Germinal center (tissue), 1 donor: ENCODE results near the gene IHH.

Experiments used
- DNase-seq: peaks from one replicate; pipeline ENCODE4 v3.0.0; 2012; ENCODE audit warnings: mixed read lengths, low spot score

The IHH gene

GRCh38 chr2:219076253-219076652, 15.5 kb upstream of the IHH start:
- no peak for DNase-seq

- no peak for DNase-seq
Measured at GRCh38 chr2:219073413-219074129, 12.8 kb upstream of the IHH start.

GRCh38 chr2:219072741-219073250, 12.1 kb upstream of the IHH start:
- no peak for DNase-seq

- DNase-seq: no peak
Measured at GRCh38 chr2:219071131-219071816, 10.6 kb upstream of the IHH start.

- no peak for DNase-seq
Measured at GRCh38 chr2:219065484-219065883, 4.8 kb upstream of the IHH start.

- DNase-seq: no peak
Measured at GRCh38 chr2:219062081-219062480, 1.4 kb upstream of the IHH start.

- DNase-seq: no peak
Measured at GRCh38 chr2:219059725-219060682, 717 bp downstream of the IHH start.

GRCh38 chr2:219059375-219059724, 1.4 kb downstream of the IHH start:
- DNase-seq: no peak

GRCh38 chr2:219058541-219059374, 2.0 kb downstream of the IHH start:
- no peak for DNase-seq

GRCh38 chr2:219057709-219058540, 2.8 kb downstream of the IHH start:
- peak; percentile 82 for DNase-seq

GRCh38 chr2:219056896-219057708, 3.6 kb downstream of the IHH start:
- DNase-seq: no peak

GRCh38 chr2:219056176-219056895, 4.4 kb downstream of the IHH start:
- no peak for DNase-seq

GRCh38 chr2:219054956-219055903, 5.5 kb downstream of the IHH start:
- no peak for DNase-seq

- no peak for DNase-seq
Measured at GRCh38 chr2:219049282-219049681, 11.4 kb downstream of the IHH start.

- no peak for DNase-seq
Measured at GRCh38 chr2:219045937-219046550, 14.7 kb downstream of the IHH start.

- no peak for DNase-seq
Measured at GRCh38 chr2:219042750-219043149, 18.0 kb downstream of the IHH start.

GRCh38 chr2:219042157-219042556, 18.6 kb downstream of the IHH start:
- DNase-seq: no peak
